HG03342 (cell line): ENCODE results near the gene APOBEC4.

Source experiments
- ATAC-seq: cut with Tn5 transposase; IDR thresholded peaks from one replicate; pipeline ENCODE4 v1.9.1; 2021; ENCODE audit warnings: mild to moderate bottlenecking, moderate library complexity; ENCODE audit not compliant: unreplicated experiment

APOBEC4 gene

DNA sequence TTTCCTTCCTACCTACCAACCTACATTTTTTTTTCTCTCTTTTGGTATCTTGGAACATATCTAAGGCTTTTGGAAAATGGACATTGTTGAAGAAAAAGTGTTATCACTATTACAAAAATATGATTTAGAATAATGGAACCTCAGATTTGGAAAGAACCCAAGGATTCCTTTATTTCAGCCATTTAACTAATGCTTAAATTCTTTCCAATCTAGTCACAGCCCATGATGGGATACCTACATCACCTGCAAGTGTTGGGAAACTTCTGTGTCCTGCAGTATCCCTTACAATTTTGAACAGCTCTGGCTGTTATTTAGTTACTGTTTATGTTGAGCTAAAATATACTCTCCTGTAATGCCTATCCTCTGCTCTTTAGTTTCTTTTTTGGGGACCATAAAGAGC lies 22.3 kb upstream of the APOBEC4 start:
- ATAC-seq = no peak

DNA sequence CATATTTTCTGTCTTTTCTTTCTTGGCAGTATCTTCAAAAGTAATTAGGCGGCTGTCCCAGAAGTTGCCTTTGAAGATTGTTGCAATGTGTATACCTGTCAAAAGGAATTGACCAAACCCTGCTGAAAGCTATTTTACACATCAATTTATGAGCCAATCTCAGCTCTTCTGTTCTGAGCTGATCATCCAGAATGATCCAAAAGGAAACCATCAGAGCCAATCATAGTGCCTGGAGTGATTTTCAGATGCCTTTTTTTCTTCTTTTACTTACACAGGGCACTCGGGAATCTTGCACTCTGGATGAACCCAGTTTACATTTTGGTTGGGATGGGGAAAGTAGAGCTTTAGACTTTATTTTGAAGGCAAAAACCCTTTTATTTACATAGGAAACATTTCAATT lies 21.8 kb upstream of the APOBEC4 start:
- ATAC-seq = no peak

DNA sequence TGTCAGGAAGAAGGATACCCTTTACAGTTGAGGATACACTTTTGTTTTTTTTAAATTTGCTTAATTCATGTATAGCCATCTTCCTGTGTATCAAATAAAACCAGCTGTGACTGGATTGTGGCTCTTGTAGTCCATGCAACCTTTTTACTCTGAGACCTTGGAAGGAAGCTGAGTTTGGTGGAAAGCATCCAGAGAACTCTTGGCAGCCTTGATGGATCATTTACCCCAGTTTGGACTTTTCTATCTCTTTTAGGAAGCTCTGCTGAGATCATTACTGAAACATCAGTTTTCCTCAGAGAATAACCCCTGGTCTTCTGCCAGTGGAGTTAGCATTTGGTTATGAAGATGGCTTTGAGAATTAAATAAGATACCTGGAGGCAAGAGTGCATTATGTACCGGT lies 21.2 kb upstream of the APOBEC4 start:
- no peak for ATAC-seq

DNA sequence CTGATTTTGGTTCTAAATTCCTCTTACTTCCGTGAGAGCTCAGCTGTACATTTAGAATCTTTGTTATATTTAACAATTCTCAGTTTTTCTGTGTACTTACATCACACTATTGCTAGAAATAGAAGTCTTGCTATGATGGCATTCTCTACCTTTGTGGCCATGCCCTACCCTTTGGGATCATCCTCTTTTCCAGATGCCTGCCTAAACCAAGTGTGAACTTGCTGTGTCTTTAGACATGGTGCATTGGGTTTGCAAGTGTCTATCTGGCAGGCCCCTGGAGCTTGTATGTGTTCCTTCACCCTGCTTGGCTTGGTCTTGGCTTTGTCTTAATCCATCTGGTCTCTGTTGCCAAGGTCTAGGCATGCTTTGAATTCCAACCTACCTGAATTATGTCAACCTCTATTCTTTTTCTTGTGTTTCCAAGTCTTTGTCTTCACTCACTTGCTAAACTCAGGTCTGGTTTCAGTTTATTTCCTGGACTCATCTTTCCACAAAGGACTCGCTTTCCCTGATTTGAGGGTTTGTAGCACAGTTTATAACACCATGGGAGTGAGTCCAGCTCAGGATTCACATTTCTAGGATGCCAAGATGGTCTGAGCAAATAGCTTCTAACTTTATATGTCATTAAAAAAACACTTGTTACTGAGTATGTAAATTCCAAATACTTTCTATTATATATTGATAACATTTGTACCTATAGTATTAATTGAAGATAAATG lies 20.6 kb upstream of the APOBEC4 start:
- ATAC-seq = no peak

DNA sequence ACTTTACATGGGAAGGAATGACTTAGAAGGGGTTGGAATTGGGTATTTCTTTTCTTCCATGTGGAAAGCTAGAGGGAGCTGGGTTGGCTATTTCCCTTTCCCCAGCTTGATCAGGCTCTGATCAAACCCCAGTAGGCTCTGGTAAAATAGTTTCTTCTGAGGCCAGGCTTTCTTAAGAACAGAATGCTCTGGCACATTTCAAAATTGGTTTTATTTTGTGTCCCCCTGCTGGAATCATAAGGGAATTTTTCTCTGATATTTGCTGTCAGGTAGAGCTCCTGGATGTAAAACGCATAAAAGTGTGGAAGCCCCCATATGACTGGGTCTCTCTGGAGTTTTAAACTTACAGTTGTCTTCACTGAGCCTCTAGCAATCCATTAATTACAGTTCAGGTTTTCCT lies 17.1 kb upstream of the APOBEC4 start:
- no peak for ATAC-seq

DNA sequence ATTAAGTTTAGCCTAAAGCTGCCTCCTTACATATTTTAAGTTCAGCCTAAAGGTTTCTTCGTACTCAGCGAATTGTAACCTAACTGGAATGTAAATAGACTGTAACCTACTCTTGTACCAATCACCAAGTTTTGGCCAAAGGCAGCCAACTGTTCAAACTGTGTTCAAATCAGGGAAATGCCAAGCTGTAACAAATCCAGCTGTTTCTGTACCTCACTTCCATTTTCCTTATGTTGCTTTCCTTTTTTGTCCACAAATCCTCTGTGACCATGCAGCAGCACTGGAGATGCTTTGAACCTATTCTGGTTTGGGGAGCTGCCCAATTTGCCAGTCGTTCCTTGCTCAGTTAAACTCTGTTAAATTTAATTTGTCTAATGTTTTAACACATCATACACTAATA lies 3.2 kb upstream of the APOBEC4 start:
- ATAC-seq = no peak

DNA sequence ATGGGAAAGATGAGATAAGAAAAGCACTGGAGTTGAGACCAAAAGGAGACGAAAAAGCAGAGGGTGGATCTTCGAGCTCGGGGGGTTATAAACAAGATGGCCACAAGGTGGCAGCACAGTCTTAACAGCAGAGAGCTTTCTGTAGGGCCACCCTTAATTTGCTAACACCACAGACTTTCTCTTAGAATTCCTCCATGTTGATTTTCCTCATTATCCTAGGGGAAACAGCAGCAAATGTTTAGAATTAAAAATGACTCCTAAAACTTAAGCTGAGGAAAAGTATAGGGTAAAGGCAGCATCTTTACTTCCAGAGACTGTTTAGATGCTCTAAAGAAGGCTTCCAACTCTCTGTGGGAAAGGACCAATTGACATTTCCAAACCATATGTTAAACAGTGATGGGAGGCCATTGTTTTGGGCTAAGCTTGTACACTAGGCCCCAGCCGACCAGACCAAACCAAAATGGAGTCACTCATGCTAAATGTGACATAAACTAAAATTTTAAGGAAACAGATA lies 2.5 kb upstream of the APOBEC4 start:
- ATAC-seq = peak; percentile 52

DNA sequence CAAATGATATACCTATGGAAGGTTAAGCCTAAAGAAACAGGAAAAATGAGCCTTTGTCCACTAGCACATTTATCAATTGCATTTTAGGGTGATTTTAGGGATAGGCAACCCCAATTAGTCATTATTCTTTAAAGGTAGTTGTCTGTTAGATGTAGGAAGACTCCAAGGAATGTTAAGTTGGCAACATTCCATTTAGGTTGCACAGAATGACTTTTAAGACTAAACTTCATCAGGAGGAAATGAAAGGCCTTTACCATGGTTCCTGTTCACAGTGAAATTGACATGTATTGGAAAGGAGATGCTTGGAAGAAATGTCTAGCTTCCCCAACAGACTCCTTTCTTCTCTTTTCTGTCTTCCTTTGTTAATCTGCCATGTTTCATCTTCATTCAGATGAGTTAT lies 1.6 kb upstream of the APOBEC4 start:
- ATAC-seq = no peak

DNA sequence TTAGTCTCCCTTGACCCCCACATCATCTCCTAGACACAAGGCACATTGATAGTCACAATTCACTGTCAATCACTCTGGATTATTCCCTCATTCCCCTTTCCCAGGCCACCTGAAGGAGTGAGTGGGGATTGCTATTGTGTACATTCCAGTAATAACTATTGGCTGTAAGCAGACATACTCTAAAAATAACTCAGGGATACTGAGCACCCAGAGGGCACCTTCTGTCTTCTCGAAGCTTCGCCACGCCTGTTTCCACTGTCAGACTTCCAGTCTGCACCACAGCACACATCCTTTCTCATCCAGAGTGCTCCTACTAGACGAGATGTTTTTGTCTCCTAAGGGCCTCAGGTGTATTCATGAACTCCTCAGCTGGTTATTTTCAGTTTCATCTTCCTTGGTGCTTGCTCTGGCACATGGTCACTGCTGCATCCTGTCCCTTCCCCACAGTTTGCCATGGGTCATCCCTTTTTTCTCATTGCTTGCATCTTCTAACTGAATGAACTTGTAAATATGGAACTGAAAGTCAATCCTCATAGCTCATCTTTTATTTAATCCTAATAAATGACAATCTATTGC lies 848 bp upstream of the APOBEC4 start:
- no peak for ATAC-seq

DNA sequence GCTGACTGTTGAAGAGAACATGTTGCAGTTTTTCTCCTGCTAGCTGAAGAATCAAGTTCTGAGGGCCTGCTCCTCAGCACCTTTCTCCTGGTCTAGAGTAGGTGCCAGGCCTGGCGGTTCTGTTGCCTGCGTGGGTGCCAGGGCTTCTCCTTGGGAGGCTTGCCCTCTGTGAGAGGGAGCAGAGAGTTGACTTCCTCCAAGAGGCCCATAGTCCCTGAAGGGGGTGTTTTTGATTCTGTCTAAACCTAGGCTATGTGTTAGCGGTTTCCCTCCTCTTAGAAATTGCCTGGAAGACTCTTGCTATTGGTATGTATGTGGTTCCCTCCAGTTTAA lies 312 bp upstream of the APOBEC4 start:
- no peak for ATAC-seq

DNA sequence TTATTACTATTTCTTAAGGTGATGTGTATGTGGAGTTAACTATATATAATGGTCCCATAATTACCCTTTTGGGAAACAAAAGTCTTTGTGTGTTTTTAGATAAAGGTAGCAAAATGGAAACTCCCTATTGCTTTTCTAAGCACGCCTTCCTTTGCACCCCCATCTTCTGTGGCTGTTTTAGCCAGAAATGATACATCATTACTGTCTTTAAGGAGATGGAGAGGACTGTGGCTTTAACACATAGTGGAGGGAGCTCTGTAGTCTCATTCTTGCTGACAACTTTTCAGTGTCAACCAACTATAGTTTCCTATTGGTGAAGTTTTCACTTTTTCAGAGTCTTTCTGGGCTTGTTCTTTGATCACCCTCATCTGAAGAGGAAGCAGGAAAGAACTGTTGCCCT lies 1.0 kb downstream of the APOBEC4 start:
- peak; percentile 51 for ATAC-seq

DNA sequence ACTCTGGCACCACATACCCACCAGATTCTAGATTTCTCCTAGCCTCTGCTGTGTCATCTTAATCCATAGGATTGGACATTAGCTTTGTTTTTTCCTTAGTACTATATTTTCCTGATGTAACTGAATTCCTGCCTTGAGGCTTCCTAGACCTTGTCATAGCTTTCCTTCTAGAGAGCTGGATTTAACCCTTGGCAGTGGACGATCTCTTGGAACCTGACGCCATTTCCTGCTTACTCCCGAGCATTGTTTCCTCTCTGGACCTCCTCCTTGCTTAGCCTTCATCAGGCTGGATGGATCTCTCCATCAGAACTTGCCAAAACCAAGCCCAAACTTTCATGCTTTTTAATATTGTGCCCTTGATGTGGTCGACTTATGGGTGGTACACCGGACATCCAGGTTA lies 1.5 kb downstream of the APOBEC4 start:
- no peak for ATAC-seq

DNA sequence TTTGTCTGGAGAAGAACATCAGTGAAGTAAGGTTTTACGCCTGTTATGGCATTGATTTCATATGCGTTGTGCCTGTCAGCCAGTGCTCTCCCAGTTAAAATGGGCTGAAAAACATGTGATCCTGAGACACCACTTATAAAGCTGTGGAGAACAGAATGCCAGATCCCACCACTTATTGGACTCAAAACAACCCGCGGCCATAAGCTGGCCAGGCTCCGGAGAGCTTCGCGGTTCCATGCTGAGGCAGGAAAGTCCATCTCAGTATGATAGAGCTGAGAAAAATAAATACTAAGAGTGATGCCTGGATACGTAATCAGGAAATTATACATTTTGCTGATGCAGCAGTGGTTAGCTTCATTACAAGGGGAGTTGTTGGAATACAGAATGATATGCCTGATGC lies 5.1 kb downstream of the APOBEC4 start:
- ATAC-seq = no peak

DNA sequence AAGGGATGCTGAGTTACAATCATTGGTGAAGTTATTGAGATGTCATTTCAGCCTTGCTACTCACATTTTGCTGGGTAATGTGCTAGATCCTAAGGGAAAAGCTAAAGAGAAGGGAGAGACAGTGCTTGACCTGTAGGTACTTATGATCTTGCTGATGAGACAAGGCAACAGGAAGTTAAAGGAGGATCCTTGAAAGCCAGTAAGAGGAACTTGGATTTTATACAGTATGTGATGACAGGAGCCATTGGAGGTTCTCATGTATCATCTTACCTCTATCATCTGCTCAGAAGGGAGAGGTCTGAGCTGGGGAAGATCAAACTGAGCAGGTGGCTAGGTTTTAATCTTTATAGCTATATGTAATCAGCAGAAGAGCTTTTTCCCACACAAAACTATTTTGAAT lies 6.3 kb downstream of the APOBEC4 start:
- ATAC-seq = no peak

DNA sequence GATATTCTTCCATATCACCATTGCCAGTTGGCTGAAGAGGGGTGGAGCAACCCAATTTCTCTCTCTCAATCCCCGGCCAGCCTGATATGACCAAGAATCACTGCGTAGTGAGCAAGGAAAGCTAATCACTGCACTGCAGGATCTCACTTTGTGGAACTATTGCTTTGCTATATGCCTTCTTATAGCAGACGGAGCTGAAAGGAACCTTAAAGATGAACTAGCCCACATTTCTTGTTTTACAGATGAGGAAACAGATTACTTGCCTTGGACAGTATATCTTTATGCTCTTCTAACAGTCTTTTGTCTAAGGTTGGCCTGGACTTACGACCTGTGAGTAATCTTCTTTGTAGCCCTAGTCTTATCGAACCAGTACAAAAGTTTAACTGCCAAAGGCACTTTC lies 7.6 kb downstream of the APOBEC4 start:
- no peak for ATAC-seq

DNA sequence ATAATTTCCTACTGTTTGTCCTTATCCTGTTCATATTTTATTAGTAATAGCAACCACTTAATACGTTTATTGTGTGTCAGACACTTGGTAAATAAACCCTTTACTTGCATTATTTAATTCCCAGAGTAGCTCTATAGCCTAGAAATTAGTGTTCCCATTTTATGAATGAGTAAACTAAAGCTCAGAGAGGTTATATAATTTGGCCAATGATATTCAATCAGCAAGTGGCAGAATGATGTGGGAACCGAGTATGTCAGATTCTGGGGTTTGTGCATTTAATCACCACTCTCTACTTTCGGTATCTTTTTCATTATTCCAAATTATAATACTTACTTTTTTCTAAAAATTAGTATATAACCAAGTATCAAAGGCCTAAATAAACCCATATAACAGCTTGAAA lies 10.9 kb downstream of the APOBEC4 start:
- ATAC-seq = no peak

DNA sequence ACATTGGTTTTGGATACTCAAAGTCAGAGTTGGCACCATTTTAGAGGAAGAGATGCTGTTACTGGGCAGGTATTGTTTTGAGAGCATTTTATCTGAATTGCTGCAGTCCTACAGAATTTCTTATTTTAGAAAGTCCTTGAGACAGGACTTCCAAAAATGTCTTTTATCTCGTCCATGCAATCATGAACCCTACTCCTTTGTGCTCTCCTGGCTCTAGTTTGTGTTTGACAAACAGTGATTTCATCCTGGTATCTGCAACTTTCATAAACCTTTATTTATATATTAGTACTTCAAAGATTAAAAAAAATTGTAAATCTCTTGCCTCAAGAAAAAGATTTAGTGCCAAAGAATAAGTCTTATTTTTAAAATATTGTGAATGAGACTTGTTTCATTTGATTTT lies 12.9 kb downstream of the APOBEC4 start:
- ATAC-seq = no peak

DNA sequence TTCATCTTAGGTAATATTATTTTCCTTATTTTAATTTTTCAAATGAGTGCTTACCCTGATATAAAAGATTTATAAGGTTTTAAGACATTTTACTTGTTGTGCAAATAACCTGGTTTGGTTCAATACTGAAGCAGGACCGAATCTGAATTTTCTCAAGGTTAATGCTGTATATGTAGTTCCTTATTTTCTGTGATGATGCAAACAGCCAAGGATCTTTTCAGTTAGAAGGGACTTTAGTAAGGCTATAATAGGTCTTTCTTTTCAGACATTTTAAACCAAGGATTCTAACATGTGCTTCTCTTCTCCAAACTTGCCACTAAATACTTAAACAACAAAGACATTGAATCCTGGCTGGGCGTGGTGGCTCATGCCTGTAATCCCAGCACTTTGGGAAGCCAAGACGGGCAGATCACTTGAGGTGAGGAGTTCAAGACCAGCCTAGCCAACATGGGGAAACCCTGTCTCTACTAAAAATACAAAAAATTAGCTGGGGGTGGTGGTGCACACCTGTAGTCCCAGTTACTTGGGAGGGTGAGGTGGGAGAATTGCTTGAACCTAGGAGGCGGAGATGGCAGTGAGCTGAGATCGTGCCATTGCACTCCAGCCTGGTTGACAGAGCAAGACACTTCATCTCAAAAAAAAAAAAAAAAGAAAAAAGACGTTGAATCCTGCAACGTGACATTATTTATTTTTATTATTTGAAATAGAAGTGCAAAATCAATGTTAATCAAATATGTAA lies 14.3 kb downstream of the APOBEC4 start:
- no peak for ATAC-seq

DNA sequence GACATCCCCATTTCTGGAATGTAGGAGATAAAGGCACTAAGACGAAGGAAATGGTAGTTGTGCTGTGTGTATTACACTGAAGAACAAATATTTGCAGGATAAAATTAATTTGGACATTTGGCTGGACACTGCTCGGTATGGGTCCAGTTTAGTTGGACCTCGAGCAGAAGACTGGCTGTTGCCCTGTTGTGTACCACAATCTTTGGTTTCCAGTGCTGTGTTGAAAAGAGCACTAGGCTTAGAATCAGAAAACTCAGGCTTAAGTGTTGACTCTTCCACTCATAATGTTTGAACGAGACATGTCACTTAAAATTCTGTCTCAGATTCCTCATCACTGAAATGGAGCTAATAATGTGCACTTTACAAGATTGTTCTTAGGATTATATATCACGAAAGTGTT lies 16.3 kb downstream of the APOBEC4 start:
- no peak for ATAC-seq

DNA sequence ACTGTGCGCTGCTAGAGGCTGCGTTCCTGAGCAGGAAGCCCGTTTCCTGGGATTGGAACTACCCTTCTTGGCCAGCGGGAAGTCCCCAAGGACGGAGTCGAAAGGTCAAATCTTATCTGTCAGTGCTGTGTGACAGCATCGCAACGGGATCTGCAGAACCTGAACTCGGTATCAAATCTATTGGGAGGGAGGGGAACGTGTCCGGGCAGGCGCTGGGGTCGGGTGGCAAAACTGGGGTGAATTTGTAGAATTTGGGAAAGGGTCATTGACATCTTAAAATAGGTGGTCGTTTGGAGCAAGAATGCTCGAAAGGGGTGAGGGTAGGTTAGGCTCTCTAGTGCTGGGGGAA lies 16.8 kb downstream of the APOBEC4 start:
- ATAC-seq = no peak

DNA sequence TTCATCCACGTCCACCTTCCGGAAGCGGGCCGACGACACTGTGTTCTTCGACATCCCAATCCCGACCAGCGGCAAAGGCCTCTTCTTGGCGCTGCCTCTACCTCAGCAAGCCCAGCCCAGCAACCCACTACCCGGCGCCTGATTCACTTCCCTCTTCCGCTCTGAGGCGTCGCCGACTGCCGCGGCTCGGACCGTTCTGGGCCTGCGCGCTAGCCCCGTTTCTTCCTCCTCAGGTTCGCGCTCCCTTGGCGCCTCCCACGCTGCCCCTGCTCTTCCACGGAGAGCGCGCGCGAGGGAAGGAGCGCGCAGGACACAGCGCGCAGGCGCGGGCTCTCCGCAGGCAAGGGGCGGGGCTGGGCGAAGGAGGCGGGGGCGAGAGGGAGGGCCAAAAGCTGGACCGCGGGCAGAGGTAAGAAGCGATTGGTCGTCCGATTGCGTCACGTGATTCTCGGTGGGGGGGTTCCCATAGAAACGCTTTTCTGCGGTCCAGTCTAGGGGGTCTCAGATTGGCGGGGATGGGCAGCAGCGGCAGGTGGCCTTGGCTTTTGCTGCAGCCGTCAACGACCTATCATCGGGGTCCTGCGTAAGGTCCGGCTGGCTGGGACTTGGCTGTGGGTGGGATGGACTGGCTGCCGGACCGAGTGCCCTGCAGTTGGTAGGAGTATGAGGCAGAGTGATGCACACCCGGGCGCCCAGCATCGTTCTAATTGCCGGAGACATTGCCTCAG lies 17.3 kb downstream of the APOBEC4 start, which contains the start of gene ARPC5:
Gene ARPC5 (minus strand): TSS at position 178 of the 728 bp plus-strand sequence. CDS start 124 bp downstream, at position 54.
- ATAC-seq = peak; percentile 84
